ENCODE results near the gene TCEANC. TPM values are rescaled to one million over a fixed set of nuclear protein-coding genes. Genes with fewer than 3 reads are reported as not detected.
"Not testable (repeated sequence)": the region's sequence is repeated elsewhere in the genome, so short reads cannot be mapped to it uniquely, and the experiment has no call there.

Gene TCEANC
- total RNA-seq, 1 experiment from 2014 or later, result 0.29 TPM

DNA sequence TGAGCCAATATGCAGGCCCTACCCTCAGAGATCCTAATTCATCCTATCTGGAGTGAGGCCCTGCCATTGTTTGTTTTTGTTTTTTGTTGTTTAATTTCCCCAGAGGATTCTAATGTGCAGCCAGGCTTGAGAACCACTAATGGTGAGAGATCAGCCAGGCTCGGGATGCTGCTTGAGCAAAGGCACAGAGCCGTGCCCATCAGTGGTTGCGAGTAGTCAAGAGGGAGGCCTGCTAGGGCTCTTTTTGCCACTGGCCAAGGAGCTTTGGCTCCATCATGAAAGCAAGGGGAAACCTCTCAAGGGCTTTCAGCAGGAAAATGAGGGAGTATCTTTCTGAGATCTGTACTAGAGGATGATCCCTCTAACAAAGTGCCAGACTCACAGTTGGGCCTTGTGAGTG, 2.7 kb downstream of the TCEANC start:
- DNase-seq (ENCODE audit: low read depth), result no peak

DNA sequence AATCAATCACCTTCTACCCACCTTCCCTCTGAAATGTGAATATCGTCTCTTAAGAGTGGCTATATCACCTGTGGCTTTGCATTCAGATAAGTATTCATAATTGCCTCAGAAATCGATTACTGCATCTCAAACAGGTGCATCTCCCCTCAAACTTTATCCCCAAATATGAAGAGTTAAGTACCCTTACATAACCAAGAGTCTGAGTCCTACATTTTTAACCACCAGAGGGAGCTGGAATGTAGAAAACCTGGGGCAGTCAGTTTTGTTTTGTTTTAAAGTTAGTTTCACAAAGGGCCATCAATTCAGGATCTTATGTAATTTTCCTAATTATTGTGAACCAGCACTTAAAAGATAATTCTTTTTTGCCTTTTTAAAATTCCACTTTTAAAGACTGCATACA, 5.7 kb downstream of the TCEANC start:
- peak; percentile 23 for DNase-seq (ENCODE audit: low read depth)

- DNase-seq (ENCODE audit: low read depth), result peak; percentile 24
These were observed 6.1 kb downstream of the TCEANC start for GRCh38 chrX:13659063-13659462.

GRCh38 chrX:13661735-13662288, 8.9 kb downstream of the TCEANC start:
- no peak for DNase-seq (ENCODE audit: low read depth)

DNA sequence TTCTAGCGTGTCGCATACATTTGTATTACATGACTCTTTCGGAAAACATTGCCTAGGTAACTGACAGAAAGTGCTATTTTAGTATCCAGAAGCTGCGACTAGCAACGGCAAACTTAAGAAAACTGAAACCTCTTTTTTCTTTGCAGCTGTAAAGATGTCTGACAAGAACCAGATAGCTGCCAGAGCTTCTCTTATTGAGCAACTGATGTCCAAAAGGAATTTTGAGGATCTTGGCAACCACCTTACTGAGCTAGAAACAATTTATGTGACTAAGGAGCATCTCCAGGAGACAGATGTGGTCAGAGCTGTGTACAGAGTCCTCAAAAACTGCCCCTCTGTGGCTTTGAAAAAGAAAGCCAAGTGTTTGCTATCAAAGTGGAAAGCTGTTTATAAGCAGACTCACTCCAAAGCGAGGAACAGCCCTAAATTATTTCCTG, 9.4 kb downstream of the TCEANC start:
- DNase-seq (ENCODE audit: low read depth), result no peak

DNA sequence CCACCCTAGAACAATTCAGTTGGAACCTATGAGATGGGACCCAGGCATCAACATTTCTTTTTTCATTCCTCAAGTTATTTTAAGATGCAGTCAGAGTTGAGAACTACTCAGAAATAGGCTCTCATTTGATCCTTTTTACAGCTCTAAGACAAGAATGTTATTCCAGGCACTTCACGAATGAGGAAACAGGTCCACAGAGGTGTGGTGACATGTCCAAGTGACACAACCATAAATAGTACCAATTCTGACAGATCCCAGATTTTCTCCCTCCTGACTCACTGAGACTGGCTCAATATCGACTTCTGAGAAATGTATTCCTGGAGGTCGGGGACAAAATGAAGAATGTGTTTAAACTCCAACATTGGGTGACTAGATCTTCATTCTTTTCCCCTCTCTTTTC, 11.1 kb downstream of the TCEANC start:
- DNase-seq (ENCODE audit: low read depth), result no peak

- peak; percentile 36 for DNase-seq (ENCODE audit: low read depth)
These were observed 13.9 kb downstream of the TCEANC start for GRCh38 chrX:13666836-13667235.

DNA sequence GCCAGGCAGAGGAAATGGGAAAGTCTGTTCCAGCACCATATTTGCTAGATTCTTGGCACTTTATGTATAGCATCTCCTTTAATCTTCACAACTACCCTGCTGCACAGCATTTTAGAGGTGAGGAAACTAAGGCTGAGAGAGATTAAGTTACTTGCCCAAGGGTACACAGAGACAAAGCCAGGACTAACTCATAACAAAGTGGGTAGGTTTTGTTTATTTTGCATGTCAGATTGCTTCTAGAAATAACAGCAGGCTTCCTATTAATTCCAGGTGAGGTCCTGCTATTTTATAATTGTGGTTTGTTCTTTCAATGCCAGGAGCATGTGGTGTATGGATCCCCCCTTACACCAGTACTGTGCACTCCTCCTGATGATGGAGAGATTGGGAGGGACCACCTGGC, 15.0 kb downstream of the TCEANC start:
- DNase-seq (ENCODE audit: low read depth), result no peak

- DNase-seq (ENCODE audit: low read depth), result peak; percentile 91
These were observed 16.4 kb downstream of the TCEANC start for GRCh38 chrX:13669246-13669737.

DNA sequence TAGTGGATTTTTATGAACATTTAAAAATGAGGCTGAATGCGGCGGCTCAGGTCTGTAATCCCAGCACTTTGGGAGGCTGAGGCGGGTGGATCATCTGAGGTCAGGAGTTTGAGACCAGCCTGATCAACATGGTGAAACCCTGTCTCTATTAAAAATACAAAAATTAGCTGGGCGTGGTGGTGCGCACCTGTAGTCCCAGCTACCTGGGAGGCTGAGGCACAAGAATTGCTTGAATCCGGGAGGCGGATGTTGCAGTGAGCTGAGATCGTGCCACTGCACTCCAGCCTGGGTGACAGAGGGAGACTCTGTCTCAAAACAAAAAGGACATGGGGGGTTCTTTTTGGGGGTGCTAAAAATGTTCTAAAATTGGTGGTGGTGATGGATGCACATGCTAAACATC, 16.8 kb downstream of the TCEANC start:
- not testable (repeated sequence) for DNase-seq (ENCODE audit: low read depth)

GRCh38 chrX:13670197-13670596, 17.3 kb downstream of the TCEANC start:
- DNase-seq (ENCODE audit: low read depth), result no peak

DNA sequence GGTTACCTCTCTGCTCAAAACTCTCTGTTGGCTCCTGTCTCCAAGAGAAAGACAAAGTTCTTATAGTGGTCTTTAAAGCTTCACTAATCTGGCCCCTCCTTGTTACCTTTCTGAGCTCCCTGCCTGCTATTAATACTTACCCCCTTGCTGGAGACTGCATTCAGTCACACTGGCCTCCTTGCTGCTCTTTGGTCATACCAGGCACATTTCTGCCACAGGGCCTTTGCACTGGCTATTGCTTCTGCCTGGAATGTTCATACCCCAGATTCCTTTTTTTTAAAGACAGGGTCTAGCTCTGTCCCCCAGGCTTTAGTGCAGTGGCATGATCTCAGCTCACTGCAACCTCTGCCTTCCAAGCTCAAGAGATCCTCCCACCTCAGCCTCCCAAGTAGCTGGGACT, 20.1 kb downstream of the TCEANC start:
- DNase-seq (ENCODE audit: low read depth), result no peak

DNA sequence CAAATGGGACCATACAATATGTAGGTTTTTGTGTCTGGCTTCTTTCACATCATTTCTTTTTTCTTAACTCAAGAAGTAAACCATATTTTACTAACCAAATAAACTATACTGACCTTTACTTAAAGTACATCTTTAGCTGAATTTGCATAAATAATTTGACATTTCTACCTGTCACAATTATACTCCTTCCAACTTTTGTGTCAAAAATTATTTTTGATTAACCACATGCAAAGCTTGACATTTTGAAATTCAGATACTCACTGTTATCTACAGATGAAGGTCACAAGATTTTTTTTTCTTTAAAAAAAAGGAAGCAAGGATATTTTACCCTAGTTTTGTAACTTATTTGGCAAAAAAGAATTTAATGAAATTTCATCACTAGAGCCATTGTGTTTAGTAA, 23.9 kb downstream of the TCEANC start:
- no peak for DNase-seq (ENCODE audit: low read depth)

GRCh38 chrX:13679700-13680099, 26.8 kb downstream of the TCEANC start:
- DNase-seq (ENCODE audit: low read depth), result not testable (repeated sequence)

DNA sequence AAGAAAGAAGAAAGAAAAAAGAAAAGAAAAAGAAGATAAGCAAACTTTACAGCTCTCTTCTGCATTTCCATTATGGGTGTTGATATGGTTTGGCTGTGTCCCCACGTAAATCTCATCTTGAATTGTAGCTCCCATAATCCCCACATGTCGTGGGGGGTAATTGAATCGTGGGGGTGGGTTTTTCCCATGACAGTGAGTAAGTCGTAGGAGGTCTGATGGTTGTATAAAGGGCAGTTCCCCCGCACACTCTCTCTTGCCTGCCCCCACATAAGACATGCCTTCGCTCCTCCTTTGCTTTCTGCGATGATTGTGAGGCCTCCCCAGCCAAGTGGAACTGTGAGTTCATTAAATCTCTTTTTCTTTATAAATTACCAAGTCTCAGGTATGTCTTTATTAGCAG, 28.7 kb downstream of the TCEANC start:
- no peak for DNase-seq (ENCODE audit: low read depth)

DNA sequence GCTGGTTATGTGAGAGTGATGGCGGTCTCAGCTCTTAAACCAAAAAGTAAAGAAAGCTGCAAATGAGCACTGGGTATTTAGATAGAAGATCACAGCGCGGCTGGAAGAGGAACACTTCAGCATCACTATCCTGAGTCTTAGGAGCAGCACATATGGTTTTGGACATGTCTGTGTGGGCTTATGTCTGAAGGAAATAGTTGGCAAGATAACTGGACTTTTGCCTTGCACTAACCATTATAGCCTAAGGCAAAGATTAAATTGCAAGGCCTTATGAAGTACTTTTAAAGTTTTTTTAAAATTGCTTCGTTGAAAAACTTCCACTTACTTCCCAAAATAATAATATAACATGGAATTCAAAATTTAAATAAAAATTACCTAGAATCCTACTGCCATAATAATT, 31.4 kb downstream of the TCEANC start:
- no peak for DNase-seq (ENCODE audit: low read depth)

DNA sequence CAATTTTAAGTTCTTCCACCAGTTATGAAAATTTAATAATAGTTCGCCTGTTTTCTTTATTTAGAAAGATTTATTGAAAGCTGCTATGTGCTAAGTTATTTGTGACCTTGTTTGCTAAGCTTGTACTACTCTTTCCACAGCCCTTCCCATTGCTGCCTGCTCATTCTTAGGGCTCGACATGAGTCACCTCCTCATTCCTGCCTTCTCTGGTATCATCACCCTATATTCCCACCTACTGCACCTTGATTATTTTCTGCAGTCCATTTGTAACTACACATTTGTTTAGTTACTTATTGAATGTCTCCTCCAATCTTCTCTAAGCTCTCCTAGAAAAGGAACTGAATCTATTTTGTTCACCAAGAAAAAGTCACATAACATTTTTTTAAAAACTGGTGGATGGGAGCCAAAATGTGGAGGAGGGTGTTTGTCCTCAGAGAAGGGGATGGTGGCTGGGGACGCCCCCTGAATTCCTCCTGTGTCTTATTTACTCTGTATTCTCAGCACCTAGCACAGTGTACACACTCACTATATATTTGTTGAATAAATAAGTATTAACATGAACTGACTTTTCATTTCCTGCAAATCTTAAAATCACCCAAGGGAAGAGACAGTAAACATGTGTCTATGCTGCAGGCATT, 32.3 kb downstream of the TCEANC start:
- peak; percentile 48 for DNase-seq (ENCODE audit: low read depth)

DNA sequence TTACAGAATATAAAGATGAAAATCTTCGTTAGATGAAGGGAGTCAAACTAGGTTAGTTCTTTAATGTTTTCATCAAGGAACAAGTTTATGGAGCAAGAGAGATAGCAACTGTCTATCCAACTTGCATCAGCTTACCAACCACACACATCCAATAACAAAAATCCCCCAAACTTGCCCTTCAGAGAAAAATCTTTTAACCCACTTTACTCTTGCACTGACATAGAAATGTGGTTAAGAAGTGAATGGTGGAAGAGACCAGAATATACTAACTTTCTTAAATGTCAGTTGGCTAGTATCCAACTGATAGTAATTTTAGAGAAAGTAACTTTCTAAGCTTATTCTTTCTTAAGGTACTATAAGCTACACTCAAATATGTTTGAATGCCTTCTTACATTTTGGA, 34.3 kb downstream of the TCEANC start:
- no peak for DNase-seq (ENCODE audit: low read depth)

GRCh38 chrX:13688384-13688957, 35.5 kb downstream of the TCEANC start:
- no peak for DNase-seq (ENCODE audit: low read depth)

DNA sequence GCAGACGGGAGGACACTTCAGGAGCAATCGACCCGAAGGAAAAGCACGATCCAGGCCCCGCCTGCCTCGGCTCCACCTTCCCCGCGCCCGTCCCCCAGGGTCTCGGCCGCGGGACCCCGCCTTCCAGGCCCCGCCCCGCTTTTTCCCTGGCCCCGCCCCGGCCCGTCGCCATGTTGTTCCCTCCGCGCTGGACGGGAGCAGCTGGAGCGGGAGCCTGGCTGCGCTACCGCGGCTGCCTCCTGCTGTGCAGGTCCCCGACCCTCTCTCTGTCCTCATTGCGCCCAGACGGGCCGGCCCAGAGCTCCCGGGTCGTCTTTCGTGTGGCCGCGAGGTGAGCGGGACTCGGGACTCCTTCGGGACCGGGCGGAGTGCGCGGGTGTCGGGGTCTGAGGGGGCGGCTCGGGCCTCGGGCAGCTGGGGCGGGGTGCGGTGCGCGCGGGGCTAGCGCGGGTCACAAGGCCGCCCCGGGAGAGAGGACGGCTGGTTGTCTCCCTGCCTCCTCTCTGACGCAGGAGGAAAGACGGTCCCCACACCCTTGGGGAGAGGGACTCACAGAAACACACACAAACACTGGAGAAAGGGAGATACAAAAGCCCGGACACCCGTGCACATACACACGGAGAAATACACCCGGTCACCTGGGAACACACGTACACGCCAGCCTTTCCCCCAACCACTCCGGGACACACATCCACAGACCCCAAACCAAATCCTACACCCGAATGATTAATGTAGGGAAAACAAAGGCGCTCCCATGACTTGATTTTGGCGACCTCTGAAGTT, 36.2 kb downstream of the TCEANC start, which contains the start of gene RAB9A:
RAB9A (plus strand) TSS at position 171 of the 783 bp plus-strand sequence. CDS start 19,619 bp downstream, outside the sequence.
- DNase-seq (ENCODE audit: low read depth), result peak; percentile 50

GRCh38 chrX:13689741-13690211, 36.8 kb downstream of the TCEANC start:
- DNase-seq (ENCODE audit: low read depth), result peak; percentile 22

GRCh38 chrX:13690836-13691235, 37.9 kb downstream of the TCEANC start:
- no peak for DNase-seq (ENCODE audit: low read depth)
